Bronchial epithelial cell (primary cell): Measurements from ENCODE around the gene ANKS6. TPM values are rescaled to one million over a fixed set of nuclear protein-coding genes. Genes with fewer than 3 reads are reported as not detected.
A peak's percentile ranks its signal among the peaks of the same experiment; 100 is the strongest.

Experiments used
- DNase-seq: peaks from one replicate; pipeline ENCODE4 v3.0.0-alpha.2; 2010; ENCODE audit warnings: low read depth
- FAIRE-seq: peaks from 2 replicates; lab custom pipeline; 2011; peaks lifted over from hg19 to GRCh38; lab: Jason Lieb, UNC
- H3K27me3 ChIP-seq: 2 replicates; pipeline ENCODE4 v1.5.1; 2011; ENCODE audit warnings: low read length; ENCODE audit not compliant: control insufficient read depth, insufficient read depth
- H3K36me3 ChIP-seq: 2 replicates; pipeline ENCODE4 v1.5.1; 2011; ENCODE audit warnings: low read length; ENCODE audit not compliant: control insufficient read depth, insufficient read depth
- H3K4me3 ChIP-seq: 2 replicates; pipeline ENCODE4 v1.5.1; 2011; ENCODE audit warnings: mild to moderate bottlenecking, low read depth, low read length, control low read depth
- CTCF ChIP-seq: IDR thresholded peaks from 2 replicates; pipeline ENCODE4 v1.5.1; 2011; ENCODE audit warnings: mild to moderate bottlenecking, moderate library complexity, low read length, control low read depth, inconsistent platforms; ENCODE audit not compliant: insufficient read depth, severe bottlenecking
- total RNA-seq: library from RNA; depleted of rRNA; stranded (reverse); fragments of >200 nt; gene quantifications from 2 replicates; pipeline ENCODE4 v1.2.1, GENCODE V29; 2014

The ANKS6 gene
- total RNA-seq, 1 donor from 2014 or later, result 32.1 TPM

GRCh38 chr9:98807070-98807813 lies 10.9 kb upstream of the ANKS6 start, which contains the start of gene GALNT12:
GALNT12 (plus strand) TSS chr9:98807670; CDS start chr9:98807699, 29 bp downstream.
- DNase-seq (no peak), FAIRE-seq (no peak)
- no peak for TF ChIP-seq CTCF
- H3K36me3 ChIP-seq, result no peaks in the 10 kb centered on the region
- peak within 1 kb of the TSS; percentile 41 for H3K4me3 ChIP-seq
- no peaks in the 10 kb centered on the region for H3K27me3 ChIP-seq

- Histone ChIP-seq H3K27me3 (no peaks in the 10 kb centered on the region), H3K36me3 (no peaks in the 10 kb centered on the region), H3K4me3 (no peak overlapping the region)
- DNase-seq (no peak), FAIRE-seq (no peak)
- peak; percentile 23 for TF ChIP-seq CTCF
Measured at GRCh38 chr9:98806394-98807035, 10.2 kb upstream of the ANKS6 start.

DNA sequence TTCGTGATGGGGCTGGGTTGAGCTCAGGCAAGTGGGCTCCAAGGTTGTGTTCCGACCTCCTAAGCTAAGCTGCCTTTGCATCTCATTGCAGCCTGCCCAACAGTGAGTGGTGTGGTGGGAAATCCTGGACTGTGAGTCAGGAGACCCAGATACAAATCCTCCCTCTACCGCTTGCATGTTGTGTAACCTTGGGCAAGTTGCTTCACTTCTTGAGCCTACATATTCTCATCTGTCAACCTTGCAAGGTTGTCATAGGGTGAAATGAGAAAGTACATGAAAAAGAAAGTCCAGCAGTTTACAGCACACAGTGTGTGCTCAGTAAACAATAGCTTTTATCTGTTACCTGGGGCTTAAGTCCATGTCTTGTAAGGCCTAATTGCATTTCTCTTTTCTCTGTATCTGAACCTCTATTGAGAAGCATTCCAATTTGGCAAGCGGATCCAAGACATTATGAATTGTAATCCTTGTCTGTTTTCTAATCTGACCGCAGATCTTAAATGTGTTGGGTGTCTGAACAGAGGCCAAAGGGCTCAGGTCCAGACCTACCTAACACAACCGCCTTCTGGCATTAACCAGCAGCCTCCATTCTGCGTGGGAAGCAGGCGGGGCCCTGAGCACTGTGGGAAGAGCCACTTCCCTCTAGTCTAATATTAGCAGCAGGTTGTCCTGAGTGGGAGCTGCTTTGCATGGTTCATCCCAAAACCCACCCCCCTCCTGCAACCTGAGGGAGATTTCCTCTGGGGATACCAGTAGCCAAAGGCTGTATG lies 9.3 kb upstream of the ANKS6 start:
- FAIRE-seq (peak; percentile 98), DNase-seq (peak; percentile 87)
- no peak for TF ChIP-seq CTCF
- H3K36me3 ChIP-seq, result no peaks in the 10 kb centered on the region
- no peaks in the 10 kb centered on the region for H3K27me3 ChIP-seq
- H3K4me3 ChIP-seq, result no peak overlapping the region

DNA sequence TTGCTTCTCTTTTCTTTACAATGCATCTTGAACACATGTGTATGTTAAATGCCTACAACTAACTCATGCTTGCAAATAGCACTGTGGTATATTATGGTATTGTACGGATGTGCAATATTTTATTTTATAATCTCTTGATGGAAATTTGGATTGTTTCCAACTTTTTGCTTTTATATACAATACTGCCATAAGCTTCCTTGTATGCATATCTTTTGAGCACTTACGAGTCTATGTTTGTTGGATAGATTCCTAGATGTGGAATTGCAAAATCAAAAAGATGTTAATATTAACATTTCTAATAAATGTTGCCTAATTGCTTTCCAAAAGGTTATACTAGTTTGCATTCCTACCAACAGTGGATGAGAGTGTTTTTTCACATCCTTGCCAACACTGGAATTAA lies 7.7 kb upstream of the ANKS6 start:
- no peak for TF ChIP-seq CTCF
- no peak for FAIRE-seq
- Histone ChIP-seq H3K27me3 (no peaks in the 10 kb centered on the region), H3K4me3 (no peak overlapping the region), H3K36me3 (no peaks in the 10 kb centered on the region)
- DNase-seq, result no peak

- peak; percentile 47 for FAIRE-seq
Measured at GRCh38 chr9:98801969-98802371, 5.6 kb upstream of the ANKS6 start.

More at GRCh38 chr9:98801969-98802371, 5.6 kb upstream of the ANKS6 start:
- H3K36me3 ChIP-seq, result no peaks in the 10 kb centered on the region
- peak; percentile 83 for DNase-seq
- H3K27me3 ChIP-seq, result no peaks in the 10 kb centered on the region
- no peak for TF ChIP-seq CTCF
- H3K4me3 ChIP-seq, result no peak overlapping the region
